GM18508 (cell line): ENCODE measurements around the gene OLFML2A.

Experiments
- ATAC-seq: cut with Tn5 transposase; IDR thresholded peaks from one replicate; pipeline ENCODE4 v1.9.1; 2021; ENCODE audit warnings: moderate number of reproducible peaks; ENCODE audit not compliant: insufficient read depth, unreplicated experiment

OLFML2A gene

GRCh38 chr9:124792257-124793014, 15.5 kb downstream of the OLFML2A start:
- ATAC-seq = no peak

- no peak for ATAC-seq
These were observed 16.1 kb downstream of the OLFML2A start for GRCh38 chr9:124793015-124793541.

- ATAC-seq = no peak
These were observed 18.1 kb downstream of the OLFML2A start for GRCh38 chr9:124794902-124795491.

GRCh38 chr9:124795881-124796431, 19.0 kb downstream of the OLFML2A start:
- no peak for ATAC-seq

- ATAC-seq = no peak
These were observed 20.6 kb downstream of the OLFML2A start for GRCh38 chr9:124797343-124798103.

GRCh38 chr9:124799274-124800006, 22.5 kb downstream of the OLFML2A start:
- no peak for ATAC-seq

GRCh38 chr9:124800306-124801259, 23.6 kb downstream of the OLFML2A start:
- ATAC-seq = peak; percentile 56

- no peak for ATAC-seq
These were observed 24.4 kb downstream of the OLFML2A start for GRCh38 chr9:124801356-124801755.

- ATAC-seq = no peak
These were observed 25.5 kb downstream of the OLFML2A start for GRCh38 chr9:124802426-124802825.

- ATAC-seq = no peak
These were observed 27.0 kb downstream of the OLFML2A start for GRCh38 chr9:124803911-124804310.

- ATAC-seq = no peak
These were observed 28.3 kb downstream of the OLFML2A start for GRCh38 chr9:124805186-124805585.

GRCh38 chr9:124808246-124808956, 31.5 kb downstream of the OLFML2A start:
- no peak for ATAC-seq

GRCh38 chr9:124809211-124809610, 32.3 kb downstream of the OLFML2A start:
- no peak for ATAC-seq

GRCh38 chr9:124809741-124810500, 33.0 kb downstream of the OLFML2A start:
- ATAC-seq = no peak

- no peak for ATAC-seq
These were observed 33.9 kb downstream of the OLFML2A start for GRCh38 chr9:124810663-124811355.

- no peak for ATAC-seq
These were observed 35.5 kb downstream of the OLFML2A start for GRCh38 chr9:124812441-124812876.

- ATAC-seq = no peak
These were observed 36.1 kb downstream of the OLFML2A start for GRCh38 chr9:124813041-124813440.
